GM10847 (cell line): ENCODE measurements around the gene DHX38.
"Not testable (repeated sequence)": the region's sequence is repeated elsewhere in the genome, so short reads cannot be mapped to it uniquely, and the experiment has no call there.

Source experiments
- POLR2A ChIP-seq: IDR thresholded peaks from 2 replicates; pipeline ENCODE4 v1.6.1; 2011; ENCODE audit not compliant: insufficient read length; ENCODE audit errors: extremely low read depth

Gene DHX38

GRCh38 chr16:72093448-72094265, at the start of gene DHX38, which contains the start of gene TXNL4B:
Gene DHX38, plus strand, starts transcription at chr16:72093847. Its CDS starts 2,311 bp downstream, at chr16:72096158.
Gene TXNL4B, minus strand, starts transcription at chr16:72093620. Its CDS starts 2,871 bp downstream, at chr16:72090749.
- TF ChIP-seq POLR2A = peak; percentile 49

- no peak for TF ChIP-seq POLR2A
Observed at GRCh38 chr16:72044296-72044695, 49.4 kb upstream of the DHX38 start.

DNA sequence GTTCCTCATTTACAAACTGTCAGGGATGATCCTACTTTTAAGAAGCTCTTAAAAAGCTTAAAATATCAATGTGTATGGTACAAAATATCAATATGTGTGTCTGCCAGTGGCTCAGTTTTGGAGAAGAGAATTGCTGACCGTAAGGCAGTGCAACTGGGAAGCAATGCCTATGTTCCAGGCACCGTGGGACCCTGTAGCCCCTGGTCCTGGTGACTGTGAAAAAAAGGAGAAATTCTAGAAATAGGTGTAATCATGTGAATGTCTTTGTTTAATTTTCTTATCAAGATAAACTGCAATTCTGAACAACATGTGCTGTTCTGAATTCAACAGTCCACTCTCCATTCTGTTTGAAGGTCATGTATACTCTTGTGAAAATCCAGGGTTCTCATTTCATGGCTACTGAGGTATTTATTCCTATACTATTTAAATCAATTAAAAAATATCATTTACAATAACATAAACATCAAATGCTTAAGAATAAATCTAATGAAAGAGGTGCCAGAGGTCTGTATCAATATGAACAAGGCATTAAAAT, 48.8 kb upstream of the DHX38 start:
- no peak for TF ChIP-seq POLR2A

DNA sequence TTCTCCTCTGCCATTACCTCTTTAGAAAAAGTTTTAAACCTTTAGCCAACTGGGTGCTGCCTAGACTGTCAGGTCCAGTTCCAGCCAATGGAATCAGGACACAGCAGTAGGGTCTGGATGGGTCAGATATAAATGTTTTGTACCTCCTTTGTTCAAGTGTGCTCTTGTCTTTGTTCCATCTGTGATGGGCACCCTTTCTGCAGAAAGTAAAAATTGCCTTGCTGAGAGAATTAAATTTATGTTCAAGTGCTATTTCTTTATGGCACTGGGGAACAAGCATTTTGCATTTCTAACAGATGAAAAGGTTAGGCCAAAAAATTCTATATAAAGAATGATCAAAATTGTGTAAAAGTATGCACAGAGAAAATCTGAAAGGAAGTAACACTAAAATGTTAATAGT, 44.5 kb upstream of the DHX38 start:
- TF ChIP-seq POLR2A = no peak

DNA sequence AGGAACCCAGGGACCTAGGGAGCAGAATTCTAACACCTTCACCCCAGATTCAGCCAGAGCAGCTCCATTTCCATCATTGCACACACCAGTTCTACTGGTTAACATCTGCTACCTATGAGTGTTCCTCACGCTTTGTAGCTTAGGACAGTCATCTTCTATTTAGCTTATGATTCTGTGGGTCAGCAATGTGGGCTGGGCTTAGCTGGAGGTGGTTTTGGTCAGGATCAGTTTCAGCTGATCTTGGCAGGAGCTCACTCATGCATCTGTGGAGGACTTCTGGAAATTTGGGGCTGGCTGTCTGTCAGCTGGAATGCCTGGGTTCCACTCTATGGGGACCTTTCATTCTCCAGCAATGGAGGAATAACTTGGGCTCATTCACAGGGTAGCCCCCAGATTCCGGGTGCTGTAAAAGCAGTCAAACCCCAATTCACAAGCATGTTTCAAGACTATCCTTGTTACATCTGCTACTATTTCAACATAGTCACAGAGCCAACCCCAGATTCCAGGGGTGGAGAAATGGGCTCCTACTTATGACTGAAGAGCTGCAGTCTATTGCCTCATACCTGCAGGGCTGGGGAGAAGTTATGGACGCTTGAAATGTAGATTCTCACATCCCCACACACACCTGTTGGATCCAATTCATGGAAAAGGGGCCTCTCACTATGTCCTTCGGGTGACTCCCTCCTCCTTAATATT, 42.7 kb upstream of the DHX38 start:
- no peak for TF ChIP-seq POLR2A

DNA sequence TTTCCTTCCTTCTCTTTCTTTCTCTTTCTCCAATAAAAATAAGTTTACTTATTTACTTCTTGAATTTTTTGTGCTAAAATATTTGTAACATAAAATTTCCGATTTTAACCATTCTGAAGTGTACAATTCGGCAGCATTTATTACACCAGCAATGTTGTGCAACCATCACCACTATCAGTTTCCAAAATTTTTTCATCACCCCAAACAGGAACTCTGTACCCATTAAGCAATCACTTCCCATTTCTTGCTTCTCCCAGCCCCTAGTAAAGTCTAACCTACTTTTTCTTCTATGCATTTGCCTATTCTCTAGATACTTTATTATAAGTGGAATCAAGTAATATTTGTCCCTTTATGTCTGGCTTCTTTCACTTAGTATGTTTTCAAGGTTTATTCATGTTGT, 41.8 kb upstream of the DHX38 start:
- no peak for TF ChIP-seq POLR2A

DNA sequence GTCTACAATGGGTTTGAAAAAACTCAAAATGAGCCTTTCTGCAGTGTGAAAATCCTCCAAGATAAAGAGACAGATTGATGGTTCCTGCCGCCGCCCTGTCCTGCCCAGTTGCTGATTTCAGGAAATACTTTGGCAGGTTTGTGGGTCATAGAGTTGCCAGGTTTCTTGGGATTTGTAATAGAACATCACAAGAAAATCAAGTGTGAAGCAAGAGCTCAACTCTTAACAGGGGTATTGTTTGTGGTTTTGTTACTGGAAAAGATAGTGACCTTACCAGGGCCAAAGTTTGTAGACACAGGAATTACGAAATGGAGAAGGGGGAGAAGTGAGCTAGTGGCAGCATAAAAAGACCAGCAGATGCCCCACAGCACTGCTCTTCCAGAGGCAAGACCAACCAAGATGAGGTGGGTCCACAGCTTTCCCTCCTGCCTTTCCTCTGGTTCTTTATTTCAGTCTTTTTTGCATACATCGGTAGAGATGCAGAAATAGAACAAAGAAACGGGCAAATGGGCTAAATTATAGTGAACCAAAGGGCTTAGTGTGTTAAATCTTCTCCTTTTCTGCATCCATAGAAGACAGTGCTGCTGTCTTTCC, 39.3 kb upstream of the DHX38 start, which contains the start of gene HP:
Gene HP (plus strand): TSS at position 252 of the 594 bp plus-strand sequence. CDS start 148 bp downstream, at position 400.
- not testable (repeated sequence) for TF ChIP-seq POLR2A

GRCh38 chr16:72055911-72056310, 37.7 kb upstream of the DHX38 start:
- TF ChIP-seq POLR2A = no peak

GRCh38 chr16:72060405-72060804, 33.2 kb upstream of the DHX38 start:
- no peak for TF ChIP-seq POLR2A

DNA sequence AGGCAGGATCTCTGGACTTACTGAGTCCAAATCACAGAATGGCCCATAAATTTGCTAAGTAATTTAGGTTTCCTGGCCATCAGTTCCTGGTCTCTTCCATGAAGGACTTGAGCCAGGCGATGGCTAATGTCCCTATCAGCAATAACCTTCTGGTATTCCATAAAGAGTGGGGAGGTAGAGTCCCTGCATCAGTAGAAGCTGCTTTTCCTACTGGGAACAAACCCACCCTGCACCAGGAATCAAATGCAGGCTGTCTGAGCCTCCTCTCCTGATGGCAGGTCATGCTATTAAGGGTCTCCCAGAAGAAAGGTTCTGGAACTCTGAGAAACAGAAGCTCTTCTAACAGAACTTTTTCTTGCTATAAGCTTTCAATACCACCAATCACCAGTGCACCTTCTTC, 32.1 kb upstream of the DHX38 start:
- TF ChIP-seq POLR2A = no peak

DNA sequence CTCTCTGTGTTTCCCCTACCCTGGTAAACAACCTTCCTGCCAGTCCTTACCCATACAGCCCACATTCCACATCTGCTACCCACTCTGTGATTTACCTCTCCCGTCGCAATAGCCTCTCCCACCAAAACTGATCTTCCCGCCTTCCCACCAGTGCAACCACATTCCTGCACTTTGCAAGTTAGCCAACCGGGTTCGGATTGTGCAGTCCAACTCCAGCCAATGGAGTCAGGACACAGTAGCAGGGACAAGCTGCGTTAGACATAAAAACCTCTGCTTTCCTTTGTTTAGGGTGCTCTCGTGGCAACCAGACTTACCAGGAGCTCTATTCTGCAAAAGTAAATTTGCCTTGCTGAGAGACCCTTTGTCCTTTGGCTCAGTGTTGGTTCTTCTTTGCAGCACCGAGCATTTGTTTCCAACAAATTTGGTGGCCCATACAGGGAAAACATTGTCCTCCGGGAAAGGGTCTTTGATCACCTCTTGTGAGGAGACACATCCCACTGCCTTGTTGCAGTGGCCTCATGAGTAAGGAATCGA, 29.2 kb upstream of the DHX38 start:
- no peak for TF ChIP-seq POLR2A

DNA sequence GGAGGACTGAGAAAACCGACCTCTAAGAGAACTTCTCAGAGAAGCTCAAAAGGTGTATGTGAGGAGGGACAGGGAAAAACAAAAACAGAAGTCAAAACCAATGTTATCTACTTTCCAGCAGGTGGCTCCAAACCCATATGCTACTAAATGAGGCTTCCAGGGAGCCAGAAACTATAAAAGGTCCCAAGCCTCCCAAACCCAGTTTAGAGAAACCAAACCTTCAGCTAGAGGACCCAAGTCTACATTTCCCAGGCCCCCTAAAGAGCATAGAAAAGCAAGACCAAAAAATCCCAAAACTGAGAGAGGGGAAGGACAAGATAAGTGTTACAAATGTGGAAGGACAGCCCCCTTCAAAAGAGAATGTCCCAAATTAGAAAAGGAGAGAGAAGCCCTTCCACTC, 26.9 kb upstream of the DHX38 start:
- no peak for TF ChIP-seq POLR2A

DNA sequence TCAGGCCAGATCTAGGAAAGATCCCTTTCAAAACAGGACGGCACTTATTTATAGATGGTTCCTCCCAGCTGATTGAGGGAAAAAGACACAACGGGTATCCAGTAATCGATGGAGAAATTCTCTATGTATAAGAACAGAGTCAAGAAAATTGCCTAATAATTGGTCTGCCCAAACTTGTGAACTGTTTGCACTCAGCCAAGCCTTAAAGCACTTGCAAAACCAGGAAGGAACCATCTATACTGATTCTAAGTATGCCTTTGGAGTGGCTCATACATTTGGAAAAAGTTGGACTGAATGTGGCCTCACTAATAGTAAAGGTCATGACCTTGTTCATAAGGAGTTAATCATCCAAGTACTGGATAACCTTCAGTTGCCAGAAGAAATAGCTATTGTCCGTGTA, 24.7 kb upstream of the DHX38 start:
- TF ChIP-seq POLR2A = no peak

GRCh38 chr16:72072514-72073342, 20.9 kb upstream of the DHX38 start:
- TF ChIP-seq POLR2A = no peak

- no peak for TF ChIP-seq POLR2A
Observed at GRCh38 chr16:72073560-72074230, 20.0 kb upstream of the DHX38 start.
